DND-41 (cell line): Measurements from ENCODE around the gene PRSS38.

Experiments used
- CTCF ChIP-seq: IDR thresholded peaks from 2 replicates; pipeline ENCODE4 v1.5.1; 2012; ENCODE audit warnings: borderline replicate concordance, low read length, moderate library complexity, mild to moderate bottlenecking; ENCODE audit not compliant: poor library complexity, severe bottlenecking; ENCODE audit errors: extremely low read depth
- EZH2 ChIP-seq: IDR thresholded peaks from 3 replicates; pipeline ENCODE4 v1.6.1; 2012; ENCODE audit warnings: borderline replicate concordance, low read depth, mild to moderate bottlenecking, moderate library complexity, low read length, inconsistent platforms; ENCODE audit not compliant: severe bottlenecking

GRCh38 chr1:227883641-227884301 is 68.3 kb downstream of the PRSS38 start:
- no peak for TF ChIP-seq CTCF
- no peak for TF ChIP-seq EZH2
